Left lung (tissue), 10 donors: ENCODE data around the gene VEPH1. TPM values are rescaled to one million over a fixed set of nuclear protein-coding genes. Genes with fewer than 3 reads are reported as not detected.
A peak's percentile ranks its signal among the peaks of the same experiment; 100 is the strongest.

Experiments used
- ATAC-seq: fragments of 200-7000 bp; cut with Tn5 transposase; one replicate; pipeline ENCODE4 v1.9.1; 2020; ENCODE audit warnings: moderate library complexity
- DNase-seq, 4 donors: peaks; one replicate each; pipeline ENCODE4 v3.0.0-alpha.2; 2013 to 2020
- H3K27ac ChIP-seq, 2 donors: fragments of 200-600 bp; sonication (generic) in 1 of 2; one replicate each; pipeline versions ENCODE4 v1.5.0 to v1.8.0; 2020 to 2021
- H3K27me3 ChIP-seq, 2 donors: fragments of 200-600 bp; sonication (generic) in 1 of 2; one replicate each; pipeline versions ENCODE4 v1.5.0 to v1.8.0; 2020 to 2021
- H3K36me3 ChIP-seq, 2 donors: fragments of 200-600 bp; sonication (generic) in 1 of 2; one replicate each; pipeline versions ENCODE4 v1.5.0 to v1.8.0; 2020 to 2021
- H3K4me1 ChIP-seq, 2 donors: fragments of 200-600 bp; one replicate each; pipeline ENCODE4 v1.8.0; 2021
- H3K4me3 ChIP-seq, 2 donors: fragments of 200-600 bp; sonication (generic) in 1 of 2; one replicate each; pipeline versions ENCODE4 v1.5.0 to v1.8.0; 2020 to 2021; ENCODE audit warnings: mild to moderate bottlenecking in 1 of 2
- H3K9me3 ChIP-seq, 2 donors: fragments of 200-600 bp; sonication (generic) in 1 of 2; one replicate each; pipeline versions ENCODE4 v1.5.0 to v1.8.0; 2020 to 2021
- CTCF ChIP-seq, 2 donors: fragments of 200-600 bp; sonication (generic) in 1 of 2; IDR thresholded peaks; one replicate each; pipeline versions ENCODE4 v1.5.0 to v1.8.0; 2021; ENCODE audit warnings: antibody characterized with exemption in 2 of 2
- intact Hi-C, 2 donors: fragments of 100-400 bp; cut with DNase I; formaldehyde crosslinking; loops; one replicate each; pipeline versions ENCODE4 v1.11.2 to v1.14.2; 2022
- polyA plus RNA-seq, 6 donors: library from polyadenylated mRNA; unstranded; fragments of 120-200 nt; gene quantifications; one replicate each; pipeline ENCODE4 v1.2.1, GENCODE V29; 2013; ENCODE audit not compliant: insufficient read length in 6 of 6
- total RNA-seq, 2 donors: library from RNA; stranded (reverse); fragmentation: NEBNext Ultra II Directional; extraction: Animal tissue kit (Norgen Biotek cat#: 25700); gene quantifications; one replicate each; pipeline ENCODE4 v1.2.1, GENCODE V29; 2021
- donor health status: DM: no; HTN: yes; CAD: no.
- donor health status: DM: no; HTN: no; CAD: no.

Gene VEPH1
- total and polyA plus RNA-seq, 8 donors: 30.4 to 143 (median 42.6) TPM

- Histone ChIP-seq H3K4me1 (no peaks in the 10 kb centered on the region), H3K36me3 (no peaks in the 10 kb centered on the region), H3K4me3 (no peak overlapping the region), H3K27ac (no peak overlapping the region), H3K9me3 (no peaks in the 10 kb centered on the region), H3K27me3 (no peaks in the 10 kb centered on the region)
- TF ChIP-seq CTCF (IDR thresholded peaks at IDR 0.05): no peak
- ATAC-seq (peak; percentile 22), DNase-seq (no peak)
- intact Hi-C loops: no loop called here
Observed at GRCh38 chr3:157226173-157226847, 276.9 kb downstream of the VEPH1 start.

GRCh38 chr3:157225001-157225400, 278.2 kb downstream of the VEPH1 start:
- Histone ChIP-seq H3K36me3 (no peaks in the 10 kb centered on the region), H3K27ac (no peak overlapping the region), H3K4me1 (no peaks in the 10 kb centered on the region), H3K4me3 (no peak overlapping the region), H3K27me3 (no peaks in the 10 kb centered on the region), H3K9me3 (no peaks in the 10 kb centered on the region)
- intact Hi-C loops: no loop called here
- ATAC-seq: no peak
- no peak for DNase-seq
- no peak for TF ChIP-seq CTCF (IDR thresholded peaks at IDR 0.05)

GRCh38 chr3:157220883-157221282, 282.3 kb downstream of the VEPH1 start:
- Histone ChIP-seq H3K9me3 (no peaks in the 10 kb centered on the region), H3K4me3 (no peak overlapping the region), H3K36me3 (no peaks in the 10 kb centered on the region), H3K27me3 (no peaks in the 10 kb centered on the region), H3K4me1 (no peaks in the 10 kb centered on the region), H3K27ac (no peak overlapping the region)
- DNase-seq (no peak), ATAC-seq (no peak)
- intact Hi-C loops: no loop called here
- no peak for TF ChIP-seq CTCF (IDR thresholded peaks at IDR 0.05)

- no peaks in the 10 kb centered on the region for H3K9me3 ChIP-seq
- no peaks in the 10 kb centered on the region for H3K36me3 ChIP-seq
- TF ChIP-seq CTCF (IDR thresholded peaks at IDR 0.05): no peak
- no peak for DNase-seq
- no peak overlapping the region for H3K4me3 ChIP-seq
- no peak for ATAC-seq
- H3K27me3 ChIP-seq: no peaks in the 10 kb centered on the region
- H3K4me1 ChIP-seq: no peaks in the 10 kb centered on the region
- intact Hi-C loops: no loop called here
- H3K27ac ChIP-seq: no peak overlapping the region
Observed at GRCh38 chr3:157220211-157220610, 283.0 kb downstream of the VEPH1 start.

GRCh38 chr3:157219215-157219614, 284.0 kb downstream of the VEPH1 start:
- no peaks in the 10 kb centered on the region for H3K4me1 ChIP-seq
- H3K27ac ChIP-seq: no peak overlapping the region
- no peaks in the 10 kb centered on the region for H3K9me3 ChIP-seq
- no peaks in the 10 kb centered on the region for H3K27me3 ChIP-seq
- no peak for TF ChIP-seq CTCF (IDR thresholded peaks at IDR 0.05)
- DNase-seq (no peak), ATAC-seq (no peak)
- no peaks in the 10 kb centered on the region for H3K36me3 ChIP-seq
- no peak overlapping the region for H3K4me3 ChIP-seq
- intact Hi-C loops: no loop called here

Other genes starting within 250 kb of the VEPH1 start
- 10 to 100 TPM in 1 of 2 donors, 1 to 10 TPM in 1; 5.6 to 93.7 TPM for gene PTX3, start 66.6 kb downstream of the VEPH1 start, total RNA-seq
- gene PTX3, start 66.6 kb downstream of the VEPH1 start, polyA plus RNA-seq: 10 to 100 TPM; 22.7 to 41.3 (median 32.3) TPM